Urothelium cell line (cell line): ENCODE measurements around the gene ADAMTSL1.
"Not testable (repeated sequence)": the region's sequence is repeated elsewhere in the genome, so short reads cannot be mapped to it uniquely, and the experiment has no call there.

Experiments
- DNase-seq: peaks from one replicate; pipeline ENCODE4 v3.0.0; 2011; ENCODE audit warnings: low spot score, mixed read lengths
- FAIRE-seq: peaks from 2 replicates; lab custom pipeline; 2011; peaks lifted over from hg19 to GRCh38; lab: Jason Lieb, UNC

The ADAMTSL1 gene

DNA sequence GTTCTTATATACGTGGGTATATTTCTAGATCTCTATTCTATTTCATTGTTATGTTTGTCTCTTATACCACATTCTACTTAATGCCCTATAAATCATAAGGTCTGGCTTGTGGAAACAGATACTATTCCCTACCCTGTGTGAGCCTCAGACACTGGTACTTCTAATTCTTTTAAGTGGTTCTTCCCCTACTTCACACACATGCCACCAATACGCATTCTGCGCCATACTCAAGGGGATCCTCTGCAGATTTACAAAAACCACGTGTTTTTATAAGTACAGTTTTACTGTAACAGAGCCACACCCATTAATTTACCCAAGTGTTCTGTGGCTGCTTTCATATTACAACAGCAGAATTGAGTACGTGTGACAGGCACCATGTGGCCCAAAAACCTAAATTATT lies 363.4 kb downstream of the ADAMTSL1 start:
- no peak for FAIRE-seq
- no peak for DNase-seq

DNA sequence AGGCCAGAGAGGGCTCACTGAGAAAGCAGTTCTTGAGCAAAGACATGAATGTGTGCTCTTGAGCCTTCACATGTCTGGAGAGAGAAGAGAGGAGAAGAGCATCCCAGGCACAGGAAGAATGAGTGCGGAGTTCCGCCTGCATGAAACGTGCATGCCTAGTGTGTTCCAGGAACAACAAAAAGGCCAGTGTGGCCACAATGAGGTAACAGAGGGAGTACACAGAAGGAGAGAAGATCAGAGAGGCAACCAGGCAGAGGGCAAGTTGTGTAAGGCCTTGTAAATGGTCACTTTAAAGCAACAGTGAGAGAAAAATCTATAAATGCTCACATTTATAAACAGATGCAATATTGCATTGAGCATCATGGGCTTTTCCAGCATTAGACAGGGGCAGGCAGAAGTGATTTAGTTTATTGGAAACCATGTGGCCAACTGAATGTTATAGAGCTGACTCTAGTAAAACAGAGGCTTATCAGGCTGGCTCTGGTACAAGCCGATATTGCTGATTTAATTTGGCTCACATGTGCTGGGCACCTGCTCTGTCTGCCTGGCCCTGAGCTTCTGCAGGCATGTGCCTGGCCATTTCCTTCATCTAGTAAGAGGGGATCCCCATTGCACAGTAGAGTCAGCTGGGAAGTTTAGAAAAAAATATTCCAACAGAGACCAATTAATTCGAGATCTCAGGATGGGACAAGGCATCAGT lies 373.8 kb downstream of the ADAMTSL1 start:
- FAIRE-seq (no peak), DNase-seq (no peak)

DNA sequence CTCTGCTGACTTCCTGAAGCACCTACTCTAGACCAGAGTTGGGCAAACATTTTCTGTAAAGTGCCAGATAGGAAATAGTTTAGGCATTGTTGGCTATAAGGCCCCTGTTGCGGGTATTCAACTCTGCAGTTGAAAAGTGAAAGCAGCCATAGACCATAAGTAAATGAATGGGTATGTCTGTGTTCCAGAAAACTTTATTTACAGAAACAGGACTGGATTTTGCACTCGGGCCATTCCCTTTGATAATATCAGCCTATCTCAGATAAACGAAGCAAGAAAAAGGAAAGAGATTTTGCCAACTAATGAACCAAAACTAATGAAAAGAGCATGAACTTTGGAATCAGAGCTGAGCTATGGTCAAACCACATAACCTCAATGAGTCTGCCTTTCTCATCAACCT lies 374.7 kb downstream of the ADAMTSL1 start:
- FAIRE-seq: no peak

DNA sequence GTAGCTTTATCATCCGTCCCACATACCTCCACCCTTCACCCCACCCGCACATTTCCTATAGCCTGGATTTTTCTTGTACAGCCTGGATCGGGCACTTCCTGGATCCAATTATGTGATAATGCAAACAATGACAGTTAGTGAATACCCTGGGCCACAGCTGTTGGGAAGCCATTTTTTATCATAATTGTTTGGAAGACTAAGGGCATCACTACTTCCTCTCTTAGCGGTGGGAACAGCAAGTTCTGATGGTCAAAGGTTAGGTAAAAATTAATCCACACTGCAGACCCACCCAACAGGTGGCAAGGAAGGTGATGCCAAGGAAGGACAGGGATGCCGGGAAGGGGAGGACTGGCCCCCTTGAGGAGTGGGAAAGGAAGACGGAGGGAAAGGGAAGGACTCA lies 375.3 kb downstream of the ADAMTSL1 start:
- FAIRE-seq: no peak
- DNase-seq: no peak

More for the DNA sequence above, 374.7 kb downstream of the ADAMTSL1 start:
- no peak for DNase-seq

DNA sequence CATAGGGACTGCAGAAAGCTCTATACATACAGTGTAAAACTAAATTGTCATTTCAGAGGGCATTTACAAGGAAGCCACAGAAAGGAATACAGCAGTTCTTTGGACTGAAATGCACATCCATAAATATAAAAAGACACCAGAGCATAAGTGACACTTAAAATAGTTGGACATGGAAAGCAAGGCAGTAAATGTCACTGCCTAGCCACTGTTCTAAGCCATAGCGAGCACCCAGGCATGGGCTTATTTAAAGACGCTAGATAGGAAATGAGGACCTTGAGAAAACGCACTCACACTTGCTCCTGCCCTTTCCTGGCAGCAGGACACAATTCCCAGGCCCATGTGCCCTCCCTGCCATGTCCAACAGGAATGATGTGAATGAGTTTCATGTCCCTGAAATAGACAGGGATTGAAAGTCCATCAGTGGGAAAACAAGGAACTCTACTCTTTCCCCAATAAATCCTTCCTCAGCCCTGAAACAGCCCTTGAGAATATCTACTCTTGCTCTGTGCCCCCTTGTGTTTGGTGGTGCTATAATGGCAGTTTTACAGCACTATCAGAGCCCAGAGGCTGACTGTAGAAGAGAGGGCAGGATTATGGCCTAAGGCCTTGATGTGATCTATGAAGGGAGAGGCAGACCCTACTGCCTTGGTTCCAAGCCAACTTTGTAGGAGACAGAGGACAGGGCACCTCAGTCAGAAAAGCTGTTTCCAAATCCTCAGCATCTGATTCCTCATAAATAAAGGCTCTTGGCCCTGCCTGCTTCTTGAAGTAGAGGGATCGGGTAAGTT lies 376.1 kb downstream of the ADAMTSL1 start:
- FAIRE-seq: no peak

DNA sequence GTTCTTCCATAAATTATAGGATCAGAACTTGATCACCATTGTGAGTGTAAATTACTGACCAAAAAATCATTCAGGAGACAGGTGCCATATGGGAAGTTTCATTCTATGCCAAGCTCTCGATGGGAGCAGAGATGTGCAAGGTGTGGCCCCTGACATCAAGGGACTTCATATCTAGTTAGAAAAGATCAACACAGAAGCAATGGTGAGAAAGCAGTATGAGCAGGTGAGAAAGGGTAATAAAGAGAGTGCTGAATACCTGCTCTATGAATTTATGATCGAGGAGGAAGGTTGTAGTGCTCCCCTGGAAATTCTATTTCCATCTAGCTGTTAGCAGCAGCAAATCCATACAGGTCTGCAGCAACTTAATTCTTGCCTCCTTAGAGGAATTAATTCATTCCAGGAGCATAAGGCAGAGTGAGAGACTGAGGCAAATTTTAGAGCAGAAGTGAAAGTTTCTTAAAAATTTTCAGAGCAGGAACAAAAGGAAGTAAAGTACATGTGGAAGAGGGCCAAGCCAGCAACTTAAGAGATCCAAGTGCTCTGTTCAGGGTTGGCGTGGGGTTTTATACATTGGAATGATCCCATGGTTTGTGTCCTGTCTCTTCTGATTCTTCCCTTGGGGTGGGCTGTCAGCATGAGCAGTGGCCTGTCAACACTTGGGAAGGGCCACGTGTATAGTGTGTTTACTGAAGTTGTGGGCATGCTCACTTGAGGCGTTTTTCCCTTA lies 377.3 kb downstream of the ADAMTSL1 start:
- FAIRE-seq: no peak
- DNase-seq: no peak

More for the DNA sequence above, 376.1 kb downstream of the ADAMTSL1 start:
- DNase-seq: no peak

DNA sequence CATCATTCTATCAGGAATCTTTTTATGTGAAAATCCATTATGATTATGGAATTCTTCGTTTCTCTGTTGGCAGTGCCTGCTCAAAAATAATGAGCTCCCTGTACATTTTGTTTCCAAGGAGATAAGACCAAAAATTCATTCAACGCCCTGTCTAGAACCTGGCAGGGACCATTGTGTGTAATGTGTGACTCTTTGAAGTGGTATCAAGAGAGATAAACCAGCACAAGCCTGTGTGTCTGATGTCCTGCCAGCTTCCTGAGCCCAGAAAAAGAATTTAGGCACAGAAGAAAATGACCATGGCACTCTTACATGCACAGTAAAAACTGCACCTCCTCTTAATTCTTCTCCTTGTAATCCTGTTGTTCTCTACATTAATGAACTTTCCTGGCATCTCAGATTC lies 381.7 kb downstream of the ADAMTSL1 start:
- no peak for DNase-seq
- FAIRE-seq: no peak

DNA sequence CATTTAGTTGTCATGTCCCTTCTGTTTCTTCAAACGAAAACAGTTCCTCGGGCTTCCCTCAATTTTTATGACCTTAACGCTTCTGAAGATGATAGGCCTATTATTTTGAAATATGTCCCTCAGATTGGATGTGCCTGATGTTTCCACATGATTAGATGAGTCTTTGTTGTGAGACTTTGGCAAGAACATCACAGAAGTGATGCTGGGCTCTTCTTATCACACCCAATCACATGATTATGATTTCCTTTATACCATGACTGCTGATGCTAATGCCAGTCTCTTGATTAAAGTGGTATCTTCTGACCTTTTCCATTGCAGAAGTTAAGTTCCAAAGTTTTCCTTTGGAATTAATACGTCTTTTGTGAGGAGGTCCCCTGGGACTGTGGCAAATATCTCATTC lies 383.4 kb downstream of the ADAMTSL1 start:
- DNase-seq (no peak), FAIRE-seq (no peak)

DNA sequence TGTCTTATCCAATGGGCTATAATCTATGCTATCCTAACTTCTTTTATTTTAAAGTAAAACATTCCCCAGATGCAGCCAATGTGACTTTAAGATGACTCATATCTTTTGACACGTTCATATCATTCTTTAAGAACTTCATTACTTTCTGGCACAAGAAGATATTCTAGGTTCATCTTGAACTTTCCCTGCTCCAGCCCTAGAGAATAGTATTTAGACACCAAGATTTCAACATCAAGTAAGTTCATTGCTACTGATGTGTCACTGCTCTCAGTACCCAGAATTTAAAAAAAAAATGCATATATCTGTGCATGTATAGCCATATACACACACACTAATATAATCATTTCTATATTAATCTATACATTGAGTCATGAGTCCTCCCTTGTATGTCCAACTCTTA lies 383.8 kb downstream of the ADAMTSL1 start:
- no peak for FAIRE-seq
- no peak for DNase-seq

DNA sequence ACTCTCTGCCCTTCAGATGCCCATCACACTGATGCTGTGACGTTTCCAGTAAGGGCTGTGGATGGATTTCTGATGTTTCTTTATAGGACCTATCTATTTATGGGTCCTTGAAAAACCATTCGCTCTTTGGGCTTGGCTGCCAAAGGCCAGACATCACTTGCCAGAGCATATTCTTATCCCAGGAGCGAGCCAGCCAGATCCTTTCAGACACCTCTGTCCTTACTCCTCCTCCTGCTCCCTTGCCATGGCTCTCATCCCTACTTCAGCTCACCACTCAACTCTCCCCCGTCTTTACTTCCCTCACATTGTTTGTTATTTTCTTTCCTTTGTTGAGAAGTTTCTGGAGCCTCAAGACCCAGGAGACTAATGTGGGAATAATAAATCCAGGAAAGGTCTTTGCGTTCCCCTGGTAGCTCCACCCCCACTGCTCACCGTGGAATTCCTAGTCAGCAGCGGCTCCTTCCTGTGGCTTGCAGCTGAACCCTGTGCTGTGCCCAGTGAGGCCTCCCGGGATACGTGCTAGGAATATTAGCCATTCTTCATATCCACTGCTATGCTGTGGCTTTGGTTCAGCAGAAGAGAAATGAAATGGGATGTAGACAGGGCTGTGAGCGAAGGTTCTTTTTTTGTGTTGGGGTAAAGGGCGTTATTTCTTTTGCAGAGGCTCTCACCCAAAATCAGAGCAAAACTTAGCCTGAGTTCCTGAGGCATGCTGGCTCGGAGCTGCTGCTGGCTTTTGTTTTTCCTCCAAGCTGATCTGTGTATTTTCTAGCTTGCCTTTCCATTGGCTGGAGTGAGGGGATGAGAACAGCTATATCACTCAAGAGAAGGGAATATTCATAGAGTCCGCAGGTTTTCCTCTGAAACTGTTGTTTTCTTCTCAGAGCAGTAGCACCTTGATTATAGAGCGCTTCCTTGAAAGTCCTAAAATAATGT lies 387.9 kb downstream of the ADAMTSL1 start:
- DNase-seq (no peak), FAIRE-seq (no peak)

DNA sequence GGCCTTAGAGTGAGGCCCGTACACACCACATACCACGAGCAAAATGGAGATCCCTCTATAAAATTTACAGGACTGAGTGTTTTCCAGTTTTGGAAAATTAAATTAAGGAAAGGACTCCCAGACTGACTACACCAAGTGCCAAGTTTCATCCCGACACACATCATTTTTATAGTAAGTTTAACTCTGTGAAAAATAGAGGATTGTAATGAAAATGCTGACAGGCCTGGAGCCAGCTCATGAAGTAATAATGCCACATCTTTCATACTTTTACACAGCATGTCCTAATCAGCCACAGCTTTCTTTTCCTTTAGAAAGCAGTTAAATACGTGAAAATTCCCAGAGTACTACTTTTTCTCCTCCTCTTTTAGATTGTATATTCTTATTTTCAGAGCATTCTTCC lies 389.8 kb downstream of the ADAMTSL1 start:
- DNase-seq: no peak
- FAIRE-seq: no peak

DNA sequence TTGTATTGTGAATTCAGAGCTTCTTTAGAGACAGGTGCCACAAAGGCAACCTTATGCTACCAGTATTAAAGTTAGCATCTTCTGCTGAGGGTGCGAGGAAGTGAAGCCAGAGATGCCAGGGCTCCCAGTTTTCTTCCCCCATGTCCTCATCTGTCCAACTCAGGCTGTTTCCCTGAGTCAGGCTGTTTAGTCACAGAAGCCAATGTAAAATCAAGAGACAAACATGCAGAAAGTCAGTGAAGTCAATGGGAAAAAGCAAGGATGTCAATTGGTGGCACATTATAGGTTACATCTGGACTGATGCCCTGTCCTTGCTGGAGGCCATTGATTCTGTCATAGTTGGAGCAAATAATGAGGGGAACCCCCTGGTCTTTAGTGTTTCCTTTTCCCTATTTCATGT lies 390.6 kb downstream of the ADAMTSL1 start:
- DNase-seq: no peak
- no peak for FAIRE-seq

DNA sequence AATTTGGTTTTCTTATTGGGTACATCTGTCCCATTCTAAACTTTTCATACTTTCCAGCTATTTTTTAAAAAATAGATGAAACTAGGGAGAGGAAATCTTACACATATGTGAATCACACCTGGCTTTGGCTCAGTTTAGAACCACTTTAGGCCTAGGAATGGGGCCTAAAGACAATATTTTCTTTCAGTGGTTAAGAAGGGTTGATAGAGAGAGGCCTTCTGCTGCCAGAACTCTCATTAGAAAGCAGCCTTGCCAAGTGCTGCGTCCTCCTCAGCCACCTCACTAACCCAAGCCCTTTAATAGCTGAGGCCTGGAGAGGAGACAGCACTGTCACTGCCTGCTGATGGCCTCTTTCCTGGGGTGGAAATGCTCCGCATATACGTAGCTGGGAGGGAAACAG lies 391.6 kb downstream of the ADAMTSL1 start:
- DNase-seq: no peak
- FAIRE-seq: no peak

DNA sequence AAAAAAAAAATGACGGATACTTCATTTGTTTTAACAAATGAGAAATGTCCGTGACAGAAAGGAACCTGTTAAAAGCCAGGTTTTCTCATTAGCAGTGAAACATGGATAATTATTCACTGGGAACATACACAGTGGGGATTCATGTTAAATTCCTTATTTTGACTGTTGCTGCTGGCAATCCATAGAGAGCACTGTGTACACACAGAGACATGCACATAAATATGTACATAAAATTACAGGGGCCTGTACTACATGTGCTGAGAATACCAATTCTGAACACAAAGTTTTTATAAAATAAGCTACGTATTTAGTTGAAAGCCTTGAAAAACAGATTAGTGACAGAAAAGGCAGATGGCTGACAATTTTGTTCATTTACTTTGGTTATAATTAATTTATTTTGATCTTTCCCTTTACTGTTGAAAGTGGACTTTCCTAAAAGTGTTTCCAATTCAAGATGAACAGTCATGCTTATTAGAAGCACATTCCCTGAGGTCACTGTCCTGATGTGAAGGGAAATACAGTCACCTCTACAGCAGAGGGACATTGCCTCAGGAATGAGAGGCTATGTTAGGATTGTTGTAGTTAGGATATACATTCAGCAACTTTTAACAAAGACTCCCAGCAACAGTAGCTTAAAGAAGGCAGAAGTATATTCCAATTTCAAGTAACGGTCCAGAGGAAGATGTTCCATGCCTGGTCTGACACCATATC lies 392.3 kb downstream of the ADAMTSL1 start:
- FAIRE-seq: no peak
- no peak for DNase-seq

DNA sequence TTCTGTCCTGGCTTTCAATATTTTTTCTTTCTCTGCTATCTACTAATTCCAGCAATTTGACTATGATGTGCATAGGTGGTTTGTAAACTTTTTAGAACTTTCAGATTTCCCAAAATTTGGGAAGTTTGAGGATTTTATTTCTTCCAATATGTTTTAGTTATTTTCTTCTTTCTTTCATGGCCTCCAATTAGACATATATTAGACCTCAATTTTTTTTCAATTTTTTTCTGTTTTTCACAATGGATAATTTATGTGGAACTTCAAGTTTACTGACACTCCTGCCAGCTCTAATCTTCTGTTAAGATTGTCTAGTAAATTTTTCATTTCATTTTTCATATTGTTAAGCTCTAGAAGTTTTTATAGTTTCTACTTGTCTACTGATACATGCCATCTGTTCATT lies 395.8 kb downstream of the ADAMTSL1 start:
- DNase-seq: no peak
- no peak for FAIRE-seq

DNA sequence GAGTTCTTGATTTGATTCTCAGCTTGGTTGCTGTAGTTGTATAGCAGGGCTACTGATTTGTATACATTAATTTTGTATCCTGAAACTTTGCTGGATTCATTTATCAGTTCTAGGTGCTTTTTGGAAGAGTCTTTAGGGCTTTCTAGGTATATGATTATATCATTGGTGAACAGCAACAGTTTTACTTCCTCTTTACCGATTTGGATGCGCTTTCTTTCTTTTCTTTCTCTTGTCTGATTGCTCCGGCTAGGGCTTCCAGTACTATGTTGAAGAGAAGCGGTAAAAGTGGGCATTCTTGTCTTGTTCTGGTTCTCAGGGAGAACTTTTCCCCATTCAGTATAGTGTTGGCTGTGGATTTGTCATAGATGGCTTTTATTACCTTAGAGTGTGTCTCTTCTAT lies 400.1 kb downstream of the ADAMTSL1 start:
- FAIRE-seq: no peak
- DNase-seq: no peak

DNA sequence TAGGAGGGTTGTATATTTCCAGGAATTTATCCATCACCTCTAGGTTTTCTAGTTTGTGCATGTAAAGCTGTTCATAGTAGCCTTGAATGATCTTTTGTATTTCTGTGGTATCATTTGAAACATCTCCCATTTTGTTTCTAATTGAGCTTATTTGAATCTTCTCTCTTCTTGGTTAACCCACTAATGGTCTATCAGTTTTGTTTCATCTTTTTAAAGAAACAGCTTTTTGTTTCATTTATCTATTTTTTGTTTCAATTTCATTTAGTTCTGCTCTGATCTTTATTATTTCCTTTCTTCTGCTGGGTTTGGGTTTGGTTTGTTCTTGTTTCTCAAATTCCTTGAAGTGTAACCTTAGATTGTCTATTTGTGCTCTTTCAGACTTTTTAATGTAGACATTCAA lies 401.0 kb downstream of the ADAMTSL1 start:
- FAIRE-seq, DNase-seq: not testable (repeated sequence)

DNA sequence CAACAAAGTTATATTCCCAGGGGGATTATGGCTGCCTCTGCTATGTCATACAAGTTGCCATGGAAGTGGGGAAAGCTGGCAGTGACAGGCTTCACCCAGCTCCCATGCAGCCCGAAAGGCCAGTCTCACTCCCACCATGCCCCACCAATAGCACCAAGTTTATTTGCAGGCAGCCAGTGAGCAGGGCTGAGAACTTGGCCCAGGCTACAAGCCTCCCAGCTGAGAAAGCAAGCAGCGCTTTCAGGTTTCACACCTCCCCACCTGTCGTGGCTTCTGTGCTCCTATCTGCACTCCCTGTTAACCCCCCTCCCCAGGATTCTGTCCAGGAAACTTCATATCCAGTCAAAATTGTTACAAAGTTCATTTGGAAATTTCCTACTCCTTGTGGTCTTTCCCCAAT lies 404.0 kb downstream of the ADAMTSL1 start:
- DNase-seq (no peak), FAIRE-seq (no peak)

DNA sequence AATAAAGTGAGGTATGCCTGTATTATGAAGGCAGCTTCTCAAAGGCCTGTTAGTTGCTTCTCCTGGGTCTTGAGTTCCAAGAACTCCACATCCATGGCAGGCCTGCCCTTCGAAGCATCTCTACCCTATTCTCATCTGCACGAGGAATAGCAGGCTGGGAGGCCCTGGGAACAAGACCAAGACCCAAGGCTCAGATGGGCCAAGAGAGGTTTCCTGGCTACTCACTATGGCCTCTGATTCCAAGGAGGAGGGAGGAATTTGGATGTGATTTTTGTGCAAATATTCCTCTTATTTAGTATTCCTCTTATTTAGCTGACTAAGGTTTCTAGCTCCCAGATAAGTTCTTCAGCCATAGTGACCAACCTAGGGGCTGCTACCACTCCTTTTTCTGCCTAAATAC lies 407.8 kb downstream of the ADAMTSL1 start:
- FAIRE-seq: no peak

DNA sequence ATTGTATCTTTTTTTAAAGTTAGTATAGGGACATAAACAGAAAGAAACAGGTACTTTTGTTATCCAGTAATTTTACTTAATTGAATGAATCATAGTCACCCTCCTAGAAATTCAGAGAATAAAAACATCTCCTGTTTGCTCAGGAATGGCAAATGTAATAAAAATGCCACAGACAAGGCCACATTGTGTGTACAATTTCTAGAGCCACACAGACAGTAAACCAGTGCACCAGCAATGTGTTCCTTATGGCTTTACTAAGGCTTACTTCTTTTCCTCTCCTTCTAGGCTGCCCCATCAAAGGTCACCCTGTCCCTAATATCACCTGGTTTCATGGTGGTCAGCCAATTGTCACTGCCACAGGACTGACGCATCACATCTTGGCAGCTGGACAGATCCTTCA lies 413.6 kb downstream of the ADAMTSL1 start:
- no peak for DNase-seq
- FAIRE-seq: no peak

More for the DNA sequence above, 407.8 kb downstream of the ADAMTSL1 start:
- no peak for DNase-seq
